ENCODE measurements around the gene ELFN1. TPM values are rescaled to one million over a fixed set of nuclear protein-coding genes. Genes with fewer than 3 reads are reported as not detected.

The ELFN1 gene
- total RNA-seq, 3 donors from 2014 or later, result 0.59 to 1.3 (median 0.96) TPM

GRCh38 chr7:1663223-1663622 is 6.9 kb upstream of the ELFN1 start:
- no peak overlapping the region for H3K27ac ChIP-seq
- peaks cover 9 to 54% of the 10 kb centered on the region in 2 donors for H3K27me3 ChIP-seq
- intact Hi-C loops (cut with DNase I; ENCODE audit: low total_unique reads), result no loop called here
- H3K9me3 ChIP-seq, result no peaks in the 10 kb centered on the region
- peaks cover 0 to 26% of the 10 kb centered on the region in 2 donors for H3K4me1 ChIP-seq
- no peaks in the 10 kb centered on the region for H3K36me3 ChIP-seq
- H3K4me3 ChIP-seq, result no peak overlapping the region
- peak in 1 of 2 donors; percentile 35 for DNase-seq (ENCODE audit: low spot score in 2 of 2)
- TF ChIP-seq POLR2AphosphoS5 (IDR thresholded peaks at IDR 0.05) (no peak), POLR2A (IDR thresholded peaks at IDR 0.05) (no peak)
- TF ChIP-seq, protein P1, sequence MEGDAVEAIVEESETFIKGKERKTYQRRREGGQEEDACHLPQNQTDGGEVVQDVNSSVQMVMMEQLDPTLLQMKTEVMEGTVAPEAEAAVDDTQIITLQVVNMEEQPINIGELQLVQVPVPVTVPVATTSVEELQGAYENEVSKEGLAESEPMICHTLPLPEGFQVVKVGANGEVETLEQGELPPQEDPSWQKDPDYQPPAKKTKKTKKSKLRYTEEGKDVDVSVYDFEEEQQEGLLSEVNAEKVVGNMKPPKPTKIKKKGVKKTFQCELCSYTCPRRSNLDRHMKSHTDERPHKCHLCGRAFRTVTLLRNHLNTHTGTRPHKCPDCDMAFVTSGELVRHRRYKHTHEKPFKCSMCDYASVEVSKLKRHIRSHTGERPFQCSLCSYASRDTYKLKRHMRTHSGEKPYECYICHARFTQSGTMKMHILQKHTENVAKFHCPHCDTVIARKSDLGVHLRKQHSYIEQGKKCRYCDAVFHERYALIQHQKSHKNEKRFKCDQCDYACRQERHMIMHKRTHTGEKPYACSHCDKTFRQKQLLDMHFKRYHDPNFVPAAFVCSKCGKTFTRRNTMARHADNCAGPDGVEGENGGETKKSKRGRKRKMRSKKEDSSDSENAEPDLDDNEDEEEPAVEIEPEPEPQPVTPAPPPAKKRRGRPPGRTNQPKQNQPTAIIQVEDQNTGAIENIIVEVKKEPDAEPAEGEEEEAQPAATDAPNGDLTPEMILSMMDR (IDR thresholded peaks at IDR 0.05), result no peak

- H3K27ac ChIP-seq, result no peak overlapping the region
- H3K27me3 ChIP-seq, result peaks cover 9 to 61% of the 10 kb centered on the region in 2 donors
- H3K4me3 ChIP-seq, result peak overlapping the region; percentile 52 to 77 (median 52)
- no peak for TF ChIP-seq POLR2AphosphoS5 (IDR thresholded peaks at IDR 0.05)
- no peak for TF ChIP-seq POLR2A (IDR thresholded peaks at IDR 0.05)
- TF ChIP-seq, protein P1 (IDR thresholded peaks at IDR 0.05), result no peak
- H3K9me3 ChIP-seq, result no peaks in the 10 kb centered on the region
- H3K4me1 ChIP-seq, result peaks cover 0 to 26% of the 10 kb centered on the region in 2 donors
- no peaks in the 10 kb centered on the region for H3K36me3 ChIP-seq
- intact Hi-C loops (cut with DNase I; ENCODE audit: low total_unique reads), result no loop called here
- DNase-seq (ENCODE audit: low spot score in 2 of 2), result peak in 1 of 2 donors; percentile 47
Observed at GRCh38 chr7:1663857-1664651, 6.0 kb upstream of the ELFN1 start.

- intact Hi-C loops (cut with DNase I; ENCODE audit: low total_unique reads), result no loop called here
- peak overlapping the region; percentile 52 to 77 (median 52) for H3K4me3 ChIP-seq
- no peaks in the 10 kb centered on the region for H3K9me3 ChIP-seq
- H3K4me1 ChIP-seq, result peaks cover 0 to 26% of the 10 kb centered on the region in 2 donors
- TF ChIP-seq POLR2A (IDR thresholded peaks at IDR 0.05) (no peak), POLR2AphosphoS5 (IDR thresholded peaks at IDR 0.05) (no peak)
- TF ChIP-seq, protein P1 (IDR thresholded peaks at IDR 0.05), result peak in 2 of 3 donors; percentile 16 to 39
- H3K36me3 ChIP-seq, result no peaks in the 10 kb centered on the region
- peaks cover 9 to 70% of the 10 kb centered on the region in 2 donors for H3K27me3 ChIP-seq
- peak overlapping the region in 1 of 2 donors; percentile 25 for H3K27ac ChIP-seq
- peak in 1 of 2 donors; percentile 52 for DNase-seq (ENCODE audit: low spot score in 2 of 2)
Observed at GRCh38 chr7:1664711-1665548, 5.1 kb upstream of the ELFN1 start.

GRCh38 chr7:1665549-1666316 is 4.3 kb upstream of the ELFN1 start:
- peaks cover 14 to 78% of the 10 kb centered on the region in 2 donors for H3K27me3 ChIP-seq
- H3K4me3 ChIP-seq, result peak overlapping the region; percentile 52 to 77 (median 52)
- peak in 1 of 2 donors; percentile 30 for DNase-seq (ENCODE audit: low spot score in 2 of 2)
- no peaks in the 10 kb centered on the region for H3K9me3 ChIP-seq
- peak overlapping the region in 1 of 2 donors; percentile 25 for H3K27ac ChIP-seq
- no peaks in the 10 kb centered on the region for H3K36me3 ChIP-seq
- TF ChIP-seq POLR2A (IDR thresholded peaks at IDR 0.05) (no peak), POLR2AphosphoS5 (IDR thresholded peaks at IDR 0.05) (no peak)
- TF ChIP-seq, protein P1 (IDR thresholded peaks at IDR 0.05), result no peak
- intact Hi-C loops (cut with DNase I; ENCODE audit: low total_unique reads), result no loop called here
- H3K4me1 ChIP-seq, result peaks cover 5 to 26% of the 10 kb centered on the region in 2 donors
